ENCODE data around the gene RIN3. TPM values are rescaled to one million over a fixed set of nuclear protein-coding genes. Genes with fewer than 3 reads are reported as not detected.
"Not testable (repeated sequence)": the region's sequence is repeated elsewhere in the genome, so short reads cannot be mapped to it uniquely, and the experiment has no call there.

RIN3 gene
- total RNA-seq, 2 donors from 2014 or later, result 22.9 to 26.3 TPM

DNA sequence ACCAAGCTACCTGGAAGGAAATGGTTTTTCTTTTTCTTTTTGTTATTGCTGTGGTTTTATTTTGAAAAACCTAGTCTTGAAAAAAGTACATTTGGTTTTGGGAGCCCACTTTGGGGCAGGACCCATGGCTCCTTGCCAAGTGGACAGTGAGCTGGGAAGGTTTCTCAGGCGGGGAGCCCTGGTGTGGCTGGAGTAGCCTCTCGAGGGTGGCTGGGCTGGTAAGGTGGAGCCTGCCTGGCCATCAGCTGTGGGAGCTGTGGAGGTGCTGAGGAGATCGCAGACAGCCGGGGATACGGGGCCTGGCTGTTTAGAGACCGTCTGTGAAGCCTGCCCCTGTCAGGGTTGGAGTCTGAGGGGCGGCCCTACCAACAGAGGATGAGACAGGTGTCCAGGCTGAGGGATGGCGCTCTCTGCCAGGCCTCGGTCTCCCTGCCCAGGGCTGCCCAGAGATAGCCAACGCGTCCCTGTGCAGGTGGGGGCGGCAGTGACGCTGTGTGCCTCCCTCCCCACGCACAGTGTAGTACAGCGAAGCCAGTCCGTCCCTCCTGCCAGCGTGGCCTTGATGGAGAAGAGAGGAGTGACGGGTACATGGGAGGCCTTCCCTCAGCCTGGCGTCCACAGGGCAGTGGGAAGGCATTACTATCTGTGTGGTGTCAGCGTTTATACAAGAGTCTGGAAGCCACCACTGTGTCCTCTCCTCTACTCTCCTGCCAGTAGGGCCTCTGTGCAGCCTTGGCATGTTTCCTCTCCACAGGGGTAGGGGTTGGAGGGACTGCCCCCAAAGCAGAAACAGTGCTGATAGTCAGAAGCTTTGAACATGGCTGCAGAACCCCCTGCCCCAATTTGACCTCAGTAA, 5.9 kb downstream of the RIN3 start:
- ATAC-seq (no peak), DNase-seq (no peak)
- intact Hi-C loops (cut with DNase I, micrococcal nuclease), result no loop called here

DNA sequence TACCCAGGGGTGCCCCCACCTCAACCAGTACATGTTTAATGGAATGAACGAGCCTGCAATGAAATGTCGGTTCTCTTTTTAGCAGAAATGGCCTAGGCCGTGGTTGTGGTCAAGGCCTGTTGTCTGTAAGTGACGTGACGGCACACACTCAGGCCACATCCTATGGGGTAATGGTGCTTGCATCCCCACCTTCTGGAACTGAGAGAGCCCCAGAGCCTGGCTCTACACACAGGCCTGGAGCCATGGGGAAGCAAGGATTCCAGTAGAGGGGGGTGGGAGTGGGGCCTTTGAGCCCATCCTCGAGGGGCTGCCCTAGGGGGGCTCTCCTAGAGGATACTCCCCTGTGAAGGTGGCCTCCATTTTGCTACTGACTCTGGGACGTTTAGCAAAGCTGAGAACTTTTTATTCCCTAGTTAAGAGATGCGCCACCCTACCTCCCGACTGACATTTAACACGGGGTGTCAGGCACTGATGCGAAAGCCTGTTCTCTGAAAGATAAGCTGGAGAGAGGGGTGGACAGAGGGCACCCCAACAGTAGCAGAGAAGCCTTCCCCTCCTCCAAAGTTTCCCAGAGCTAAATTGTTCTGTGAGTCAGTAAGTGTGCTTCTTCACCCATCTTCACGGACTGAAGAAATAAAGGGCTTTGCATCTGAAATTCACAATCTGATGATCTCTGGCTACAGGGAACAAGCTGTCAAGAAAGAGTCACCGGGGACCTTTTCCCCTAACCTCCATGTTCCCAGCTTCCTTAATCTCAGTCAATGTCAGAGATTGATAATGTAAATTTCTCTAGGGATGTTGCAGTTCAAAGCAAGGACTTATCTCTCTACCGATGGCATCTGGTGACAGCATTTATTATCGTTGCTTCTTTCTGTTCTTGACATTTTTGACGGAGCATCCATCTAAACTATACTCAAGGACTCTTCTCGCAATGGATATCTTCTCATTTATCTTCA, 6.8 kb downstream of the RIN3 start:
- ATAC-seq (peak; percentile 32), DNase-seq (no peak)
- intact Hi-C loops (cut with DNase I, micrococcal nuclease), result no loop called here

DNA sequence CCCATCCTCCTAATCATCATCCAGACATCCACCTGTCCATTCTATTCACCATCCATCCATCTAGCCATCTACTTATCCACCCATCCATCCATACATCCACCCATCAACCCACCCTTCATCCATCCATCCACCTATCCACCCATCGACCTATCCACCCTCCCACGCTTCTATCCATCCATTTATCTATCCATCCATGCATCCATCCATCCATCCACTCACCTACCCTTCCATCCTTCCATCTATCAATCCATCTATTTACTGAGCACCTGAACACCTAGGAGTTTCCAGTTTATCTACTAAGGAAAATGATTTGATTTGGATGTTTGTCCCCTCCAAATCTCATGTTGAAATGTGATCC, 7.5 kb downstream of the RIN3 start:
- DNase-seq, result no peak
- no peak for ATAC-seq
- intact Hi-C loops (cut with DNase I, micrococcal nuclease), result no loop called here

DNA sequence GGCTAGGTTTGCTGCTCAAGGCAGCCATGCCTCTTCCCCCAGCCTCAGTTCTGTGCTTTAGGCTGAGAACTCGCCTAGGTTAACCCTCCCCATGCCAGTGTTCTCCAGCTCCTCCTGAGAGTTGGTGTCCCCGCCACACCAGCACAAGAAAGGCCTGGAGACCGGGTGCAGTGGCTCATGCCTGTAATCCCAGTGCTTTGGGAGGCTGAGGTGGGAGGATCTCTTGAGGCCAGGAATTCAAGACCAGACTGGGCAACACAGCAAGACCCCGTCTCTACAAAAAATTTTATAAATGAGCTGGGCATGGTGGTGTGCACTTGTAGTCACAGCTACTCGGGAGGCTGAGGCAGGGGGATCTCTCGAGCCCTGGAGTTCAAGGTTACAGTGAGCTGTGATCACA, 10.2 kb downstream of the RIN3 start:
- no peak for ATAC-seq
- intact Hi-C loops (cut with DNase I, micrococcal nuclease), result no loop called here

DNA sequence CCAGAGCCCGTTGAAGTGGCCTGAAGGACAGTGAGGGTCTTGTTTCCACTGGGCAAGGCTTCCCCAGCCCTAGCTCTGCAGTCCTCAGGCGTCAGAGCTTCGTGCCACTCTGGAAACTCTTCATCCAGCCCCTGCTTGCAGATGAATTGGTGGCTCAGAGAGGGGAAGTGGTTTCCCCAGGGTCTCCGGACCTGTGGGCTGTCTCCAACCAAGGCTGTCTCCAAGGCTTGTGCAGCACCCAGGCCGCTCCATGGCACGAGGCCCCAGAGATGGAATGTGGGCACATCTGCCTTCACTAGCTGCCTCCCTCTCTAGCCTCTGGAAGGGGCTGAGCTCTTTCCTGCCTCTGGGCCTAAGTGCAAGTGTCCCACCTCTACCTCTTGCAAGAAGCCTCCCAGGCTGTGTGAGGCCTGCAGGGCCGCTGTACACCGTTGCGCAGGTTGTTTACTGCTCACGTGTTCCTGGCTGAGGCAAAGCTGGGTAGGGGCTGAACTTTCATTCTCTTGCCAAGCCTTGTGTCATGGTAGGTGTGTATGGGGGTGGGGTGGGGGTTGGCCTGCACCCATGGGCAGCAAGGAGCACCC, 11.1 kb downstream of the RIN3 start:
- peak; percentile 13 for ATAC-seq
- intact Hi-C loops (cut with DNase I, micrococcal nuclease), result no loop called here
- no peak for DNase-seq

More for the DNA sequence above, 10.2 kb downstream of the RIN3 start:
- no peak for DNase-seq

DNA sequence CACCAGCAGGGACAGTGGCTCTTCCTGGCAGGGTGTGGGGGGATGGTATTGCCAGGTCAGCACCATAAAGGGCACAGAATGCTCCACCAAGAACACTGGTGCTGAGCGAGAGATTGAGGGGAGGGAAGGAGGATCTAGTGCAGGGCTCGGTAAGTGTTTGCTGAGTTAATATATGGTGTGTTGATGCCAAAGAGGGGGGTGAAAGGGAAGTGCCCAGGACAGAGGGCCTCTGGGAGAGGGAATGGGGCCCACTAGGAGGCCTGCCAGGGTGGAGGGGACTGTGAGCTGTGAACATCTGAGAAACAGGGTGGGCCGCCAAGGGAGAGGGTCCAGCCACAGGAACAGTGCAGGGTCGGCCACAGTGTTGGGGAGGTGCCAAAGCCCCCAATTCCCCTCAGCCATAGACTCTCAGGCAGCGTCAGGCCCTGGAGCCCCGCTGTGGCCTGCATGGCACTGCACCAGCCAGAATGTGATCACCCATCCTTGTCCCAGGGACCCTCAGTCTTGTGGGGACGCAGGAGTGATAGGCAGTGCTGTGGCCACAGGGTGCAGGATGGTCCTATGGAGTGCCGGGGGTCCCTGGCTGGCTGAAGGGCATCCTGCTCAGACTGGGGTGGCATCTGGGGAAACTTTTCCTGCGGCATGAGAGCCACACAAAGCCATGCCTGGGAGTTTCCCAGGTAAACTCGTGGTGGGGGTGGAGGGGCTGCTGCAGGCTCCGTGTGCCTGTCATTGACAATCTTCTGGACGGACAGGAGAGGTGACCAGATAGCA, 11.9 kb downstream of the RIN3 start:
- DNase-seq, result no peak
- ATAC-seq, result peak; percentile 14
- intact Hi-C loops (cut with DNase I, micrococcal nuclease), result no loop called here

DNA sequence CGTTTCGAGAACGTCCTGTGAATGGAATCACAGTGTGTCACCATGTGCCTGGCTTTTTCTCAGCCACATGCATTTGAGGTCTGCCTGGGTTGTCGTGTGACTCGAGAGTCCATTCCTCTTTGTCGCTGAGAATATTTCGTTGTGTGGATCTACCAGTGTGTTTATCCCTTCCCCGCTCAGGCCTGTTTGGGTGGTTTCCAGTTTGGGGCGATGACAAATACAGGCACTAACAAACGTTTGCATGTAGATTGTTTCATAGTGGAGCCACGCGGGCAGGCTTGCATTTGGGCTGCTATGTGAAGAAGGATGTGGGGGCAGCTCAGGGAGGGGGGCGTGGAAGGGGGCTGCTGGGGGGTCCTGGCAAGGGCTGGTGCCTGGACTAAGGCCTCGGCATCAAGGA, 14.1 kb downstream of the RIN3 start:
- ATAC-seq (no peak), DNase-seq (no peak)
- intact Hi-C loops (cut with DNase I, micrococcal nuclease), result no loop called here

DNA sequence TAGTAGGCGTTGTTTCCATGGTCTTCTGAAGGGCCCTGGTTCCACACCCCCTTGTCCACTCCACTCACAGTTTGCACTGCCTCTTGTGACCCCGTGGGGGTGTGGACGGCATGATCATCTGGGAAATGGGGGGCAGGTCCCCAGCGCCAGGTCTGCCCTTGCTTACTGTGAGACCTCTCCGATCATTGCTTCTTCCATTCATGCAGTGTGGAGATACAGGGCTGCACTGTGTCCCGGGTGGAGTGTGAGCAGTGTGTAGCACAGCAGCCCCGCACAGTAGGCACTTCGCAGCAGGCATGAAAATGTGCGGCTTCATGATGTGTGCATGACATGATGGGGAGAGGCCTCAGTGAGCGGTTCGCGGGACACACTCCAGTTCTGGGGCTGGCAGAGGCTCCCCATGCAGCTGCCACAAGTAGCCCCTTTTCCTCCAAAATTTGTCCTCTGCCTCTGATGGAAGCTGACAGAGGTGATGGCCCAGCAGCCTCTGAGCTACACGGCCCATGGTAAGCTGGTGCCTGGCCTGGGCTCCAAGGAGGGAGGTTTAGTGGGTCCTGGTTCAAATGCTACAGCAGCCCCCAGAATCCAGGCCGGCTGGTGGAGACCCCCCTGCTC, 15.0 kb downstream of the RIN3 start:
- ATAC-seq (no peak), DNase-seq (no peak)
- intact Hi-C loops (cut with DNase I, micrococcal nuclease), result no loop called here

DNA sequence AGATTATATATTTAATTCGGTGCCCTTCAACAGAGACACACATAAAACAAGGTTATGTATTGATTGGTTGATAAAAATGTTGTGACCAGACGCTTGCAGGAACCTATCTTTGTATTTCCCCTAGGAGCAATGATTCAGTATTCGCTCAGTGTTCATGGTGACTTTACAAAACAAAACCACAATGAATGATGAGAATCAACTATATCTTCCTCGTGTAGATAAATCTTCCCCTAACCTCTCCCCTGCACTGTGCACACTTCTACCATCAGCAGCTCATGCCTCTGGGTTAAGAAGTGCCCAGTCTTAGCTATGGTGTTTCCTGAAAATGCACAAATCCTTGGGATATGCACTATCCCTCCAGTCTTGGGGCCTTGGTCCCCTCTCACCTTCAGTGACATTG, 16.3 kb downstream of the RIN3 start:
- ATAC-seq (no peak), DNase-seq (no peak)
- intact Hi-C loops (cut with DNase I, micrococcal nuclease), result no loop called here

DNA sequence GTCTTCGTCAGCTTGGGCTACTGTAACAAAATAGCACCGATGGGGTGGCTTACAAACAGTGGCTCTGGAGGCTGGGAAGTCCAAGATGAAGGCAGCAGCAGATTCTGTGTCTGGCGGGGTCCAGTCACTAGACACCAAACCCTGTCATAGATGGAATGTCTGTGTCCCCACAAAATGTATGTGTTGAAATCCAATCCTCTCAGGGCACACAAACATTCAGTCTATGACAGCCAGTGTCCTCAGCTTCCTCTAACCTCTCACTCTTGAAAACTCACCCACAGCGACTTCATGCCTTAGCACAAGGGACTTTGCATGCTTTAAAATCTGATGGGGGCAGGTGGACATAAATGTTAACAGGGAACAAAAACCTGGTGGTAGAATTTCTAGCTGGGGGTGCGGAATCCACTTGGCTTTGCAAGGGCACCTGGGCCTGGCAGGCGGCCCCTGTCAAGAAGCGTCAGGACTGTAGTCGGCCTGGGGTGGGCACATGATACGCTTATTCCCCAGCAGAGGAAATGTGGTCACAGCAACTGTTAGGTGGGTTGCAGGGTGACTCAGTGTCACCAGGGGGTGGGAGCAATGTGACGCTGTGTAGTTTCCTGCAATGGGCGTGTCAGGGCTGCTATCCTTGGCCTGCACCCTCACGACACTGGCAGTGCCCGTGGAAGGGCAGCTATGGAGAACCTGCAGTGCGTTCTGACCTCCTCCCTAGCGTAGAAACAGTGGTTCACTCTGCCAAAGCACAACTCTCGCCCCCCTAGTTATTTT, 17.7 kb downstream of the RIN3 start:
- ATAC-seq, result no peak
- intact Hi-C loops (cut with DNase I, micrococcal nuclease), result no loop called here
- DNase-seq, result no peak

DNA sequence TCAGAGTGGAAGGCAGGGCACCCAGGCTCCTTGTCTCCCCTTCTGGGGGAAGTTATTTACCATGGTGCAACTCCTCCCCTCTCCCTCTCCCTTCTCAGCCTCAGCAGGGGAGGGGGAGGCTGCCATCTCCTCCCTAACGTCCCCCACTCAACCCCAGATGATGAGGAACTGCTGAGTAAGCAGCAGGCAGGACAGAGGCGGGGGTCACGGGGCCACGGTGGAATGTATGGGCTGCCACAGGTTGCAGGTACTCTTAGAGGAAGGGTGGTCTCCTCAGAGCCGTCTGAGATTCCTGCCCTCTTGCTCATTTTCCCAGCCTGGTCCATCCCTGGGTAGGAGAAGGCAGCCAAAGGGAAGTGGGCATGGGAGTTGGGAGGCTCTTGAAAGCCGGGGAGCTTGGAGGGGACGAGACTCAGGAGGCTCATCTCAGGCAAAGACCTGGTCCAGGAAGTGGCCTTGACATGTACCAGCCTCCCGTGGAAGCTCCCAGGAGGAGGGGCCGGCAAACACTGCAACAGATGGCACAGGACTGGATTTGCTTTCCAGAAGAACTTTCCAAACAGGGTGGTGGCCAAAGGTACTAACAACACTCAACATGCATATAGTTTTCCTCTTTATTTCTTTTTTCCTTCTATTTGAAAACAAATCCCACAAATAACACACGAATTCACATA, 19.0 kb downstream of the RIN3 start:
- DNase-seq, result peak in 1 of 2 donors; percentile 56
- peak; percentile 63 for ATAC-seq
- intact Hi-C loops (cut with DNase I, micrococcal nuclease), result no loop called here

DNA sequence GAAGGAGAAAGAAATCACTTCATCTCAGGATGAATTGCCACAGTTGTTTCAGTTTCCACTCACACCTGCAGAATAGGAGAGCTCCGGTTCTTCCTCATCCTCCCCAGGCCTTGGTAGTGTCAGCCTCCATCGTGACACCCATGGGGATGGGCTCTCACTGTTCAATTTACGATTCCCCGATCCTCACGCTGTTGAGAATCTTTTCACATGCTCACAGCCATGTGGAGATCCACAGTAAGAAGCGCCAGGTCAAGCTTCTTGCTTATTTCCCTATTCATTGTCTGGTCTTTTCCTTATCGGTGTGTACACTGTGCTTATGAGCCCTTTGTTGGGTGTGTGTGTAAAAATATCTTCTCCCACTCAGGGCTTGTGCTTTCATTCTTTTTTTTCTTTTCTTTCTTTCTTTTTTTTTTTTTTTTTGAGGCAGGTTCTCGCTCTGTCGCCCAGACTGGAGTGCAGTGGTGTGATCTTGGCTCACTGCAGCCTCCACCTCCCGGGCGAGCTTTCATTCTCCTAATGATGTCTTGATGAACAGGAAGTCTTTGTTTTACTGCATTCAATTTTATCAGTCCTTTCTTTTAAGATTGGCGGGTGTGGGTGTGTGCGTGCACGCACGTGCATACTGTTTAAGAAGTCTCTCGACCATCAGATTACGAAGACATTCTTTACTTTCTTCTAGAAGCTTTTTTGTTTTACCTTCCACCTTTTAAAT, 21.5 kb downstream of the RIN3 start:
- intact Hi-C loops (cut with DNase I, micrococcal nuclease), result no loop called here
- peak; percentile 72 for ATAC-seq
- DNase-seq, result peak in 1 of 2 donors; percentile 49

DNA sequence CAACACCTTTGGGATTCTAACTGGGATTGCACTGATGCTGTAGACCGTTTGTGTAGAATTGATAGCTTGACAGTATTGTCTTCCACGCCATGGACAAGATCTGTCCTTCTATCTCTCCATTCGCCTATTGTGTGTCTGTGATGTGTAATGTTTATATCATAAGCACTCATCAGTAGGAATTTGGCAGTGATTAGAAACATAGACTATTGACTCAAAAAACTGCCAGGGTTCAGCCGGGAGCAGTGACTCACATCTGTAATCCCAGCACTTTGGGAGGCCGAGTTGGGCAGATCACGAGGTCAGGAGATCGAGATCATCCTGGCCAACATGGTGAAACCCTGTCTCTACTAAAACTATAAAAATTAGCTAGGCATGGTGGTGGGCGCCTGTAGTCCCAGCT, 22.6 kb downstream of the RIN3 start:
- ATAC-seq; intact Hi-C loops (cut with DNase I, micrococcal nuclease); DNase-seq: not testable (repeated sequence)

DNA sequence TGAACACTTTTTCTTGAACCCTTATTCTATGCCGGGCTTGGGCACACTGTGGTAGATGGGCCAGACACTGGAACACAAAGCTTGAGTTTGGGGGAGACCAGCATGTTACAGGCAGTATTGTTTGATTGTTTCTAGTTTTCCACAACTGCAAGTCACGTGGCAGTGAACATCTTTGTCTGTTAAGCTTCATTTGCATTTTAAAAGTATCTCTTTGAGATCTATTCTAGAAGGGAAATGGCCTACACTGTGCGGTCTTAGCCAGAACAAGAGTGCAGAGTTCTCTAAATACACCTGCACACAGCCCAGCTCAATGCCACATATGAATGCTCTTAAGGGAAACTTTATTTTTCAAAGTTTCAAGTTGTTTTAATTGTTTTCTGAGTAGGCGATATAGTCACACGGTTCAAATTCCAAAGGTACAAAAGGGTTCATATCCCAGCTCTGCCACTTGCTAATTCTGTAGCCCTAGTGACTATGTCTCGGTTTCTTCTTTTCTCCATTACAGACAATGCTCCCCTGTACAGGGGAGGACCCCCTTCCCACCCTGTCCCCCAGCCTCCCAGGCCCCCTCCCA, 24.9 kb downstream of the RIN3 start:
- peak; percentile 17 for ATAC-seq
- DNase-seq, result no peak
- intact Hi-C loops (cut with DNase I, micrococcal nuclease), result no loop called here

DNA sequence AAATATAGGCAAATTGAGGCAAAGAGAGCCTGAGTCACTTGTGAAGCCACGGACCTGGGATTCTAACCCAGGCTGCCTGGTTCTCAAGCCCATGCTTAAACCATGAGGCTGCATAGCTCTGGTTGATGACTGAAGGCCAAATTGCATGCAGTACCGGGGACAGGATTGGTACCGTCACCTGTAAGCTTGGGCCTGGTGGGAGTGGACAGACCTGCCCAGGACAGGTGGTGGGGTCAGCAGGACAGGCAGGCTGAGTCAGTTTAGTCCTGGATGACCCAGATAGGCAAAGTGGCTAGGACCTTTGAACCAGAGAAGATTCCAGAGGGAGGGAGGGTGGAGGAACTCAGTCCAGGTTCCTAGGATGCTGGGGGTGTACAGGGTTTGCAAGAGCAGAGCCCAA, 25.8 kb downstream of the RIN3 start:
- no peak for DNase-seq
- intact Hi-C loops (cut with DNase I, micrococcal nuclease), result no loop called here
- peak; percentile 20 for ATAC-seq

DNA sequence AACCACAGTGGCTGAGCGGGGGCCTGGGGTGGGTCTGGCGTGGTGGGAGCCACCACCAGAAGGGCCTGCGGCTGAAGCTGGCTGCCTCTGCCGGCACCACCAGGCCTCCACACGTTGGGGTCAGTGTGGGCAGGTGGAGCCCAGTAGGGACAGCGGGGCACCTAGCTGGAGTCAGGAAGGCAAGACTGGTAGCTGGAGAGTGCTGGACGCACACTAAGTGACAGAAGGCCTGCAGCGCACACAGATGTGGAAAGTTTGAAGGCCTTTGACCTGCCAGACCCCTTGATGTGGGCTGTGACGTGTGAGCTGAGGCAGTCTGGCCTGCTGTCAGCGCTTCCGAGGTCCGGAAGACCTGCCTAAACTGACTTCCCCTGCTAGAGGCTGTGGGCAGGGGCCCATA, 26.3 kb downstream of the RIN3 start:
- intact Hi-C loops (cut with DNase I, micrococcal nuclease), result no loop called here
- ATAC-seq, result no peak
- no peak for DNase-seq

Data from left colon (tissue), 2 donors.